Gastroesophageal sphincter (tissue), 4 donors: Measurements from ENCODE around the gene FXYD7. TPM values are rescaled to one million over a fixed set of nuclear protein-coding genes. Genes with fewer than 3 reads are reported as not detected.

Experiments
- ATAC-seq: fragments of 150-250 bp; one replicate; pipeline ENCODE4 v1.9.1; 2016; ENCODE audit warnings: mild to moderate bottlenecking, moderate library complexity
- H3K27ac ChIP-seq, 4 donors: fragments of 200-600 bp; sonication (generic) in 3 of 4; 1 replicate in 3 of 4; 2 replicates in 1 of 4; pipeline ENCODE4 v1.5.1; 2016 to 2019
- H3K27me3 ChIP-seq: fragments of 200-600 bp; sonication (generic); one replicate; pipeline ENCODE4 v1.5.1; 2019
- H3K36me3 ChIP-seq, 2 donors: fragments of 200-600 bp; sonication (generic); one replicate each; pipeline ENCODE4 v1.5.1; 2019; ENCODE audit warnings: control low read depth in 1 of 2
- H3K4me1 ChIP-seq, 3 donors: fragments of 200-600 bp; sonication (generic); 1 replicate in 2 of 3; 2 replicates in 1 of 3; pipeline ENCODE4 v1.5.1; 2016 to 2019; ENCODE audit warnings: control low read depth in 2 of 3
- H3K4me3 ChIP-seq, 2 donors: fragments of 200-600 bp; sonication (generic); one replicate each; pipeline ENCODE4 v1.5.1; 2019; ENCODE audit warnings: mild to moderate bottlenecking in 1 of 2, moderate library complexity in 1 of 2
- H3K9me3 ChIP-seq, 3 donors: fragments of 200-600 bp; sonication (generic); one replicate each; pipeline ENCODE4 v1.5.1; 2017 to 2019; ENCODE audit warnings: control low read depth in 2 of 3
- CTCF ChIP-seq, 4 experiments: fragments of 200-600 bp in 2 of 4; fragments of 450-650 bp in 2 of 4; sonication (generic) in 1 of 4; IDR thresholded peaks; one replicate each; pipeline ENCODE4 v1.5.1; 2017 to 2019; ENCODE audit warnings: antibody characterized with exemption in 4 of 4, mild to moderate bottlenecking in 2 of 4, moderate library complexity in 2 of 4
- EP300 ChIP-seq: sonication (generic); formaldehyde crosslinking; IDR thresholded peaks from one replicate; pipeline ENCODE4 v1.6.1; 2017; ENCODE audit warnings: antibody characterized with exemption, mild to moderate bottlenecking
- POLR2A ChIP-seq, 2 donors: fragments of 450-650 bp; IDR thresholded peaks; one replicate each; pipeline ENCODE4 v1.6.1; 2017; ENCODE audit warnings: antibody characterized with exemption in 2 of 2, mild to moderate bottlenecking in 2 of 2, moderate library complexity in 1 of 2
- POLR2AphosphoS5 ChIP-seq: sonication (generic); formaldehyde crosslinking; IDR thresholded peaks from one replicate; pipeline ENCODE4 v1.6.1; 2017; ENCODE audit warnings: antibody characterized with exemption
- WGBS, 2 donors: methylation state at CpG; one replicate each; pipeline ENCODE4 v1.1.5; 2018; ENCODE audit warnings: low coverage in 1 of 2; 5-methylcytosine and 5-hydroxymethylcytosine counted together
- total RNA-seq, 4 donors: library from RNA; depleted of rRNA; stranded (reverse); fragments of >200 nt; gene quantifications; one replicate each; pipeline ENCODE4 v1.1.0, GENCODE V29; 2016

Gene FXYD7
- total RNA-seq, 4 donors from 2014 or later: not detected

GRCh38 chr19:35140207-35140961, 2.7 kb upstream of the FXYD7 start:
- Histone ChIP-seq H3K4me1 (peaks cover 0 to 83% (median 21%) of the 10 kb centered on the region in 3 donors), H3K27me3 (peaks cover 44% of the 10 kb centered on the region), H3K4me3 (peak overlapping the region; percentile 24 to 57), H3K36me3 (peaks cover 0 to 3% of the 10 kb centered on the region in 2 donors), H3K27ac (peak overlapping the region; percentile 49 to 92 (median 91)), H3K9me3 (no peaks in the 10 kb centered on the region)
- no peak for TF ChIP-seq POLR2AphosphoS5
- no peak for TF ChIP-seq POLR2A (IDR thresholded peaks at IDR 0.05)
- TF ChIP-seq CTCF (IDR thresholded peaks at IDR 0.05): no peak
- no peak for TF ChIP-seq EP300
- no peak for ATAC-seq
- 30 to 45% methylated on average over 6 to 11 of the region's 12 CpGs for WGBS, 2 donors

- Histone ChIP-seq H3K4me3 (peak overlapping the region; percentile 24 to 57), H3K27me3 (peaks cover 44% of the 10 kb centered on the region), H3K36me3 (peaks cover 0 to 3% of the 10 kb centered on the region in 2 donors), H3K27ac (peak overlapping the region; percentile 49 to 92 (median 91)), H3K9me3 (no peaks in the 10 kb centered on the region), H3K4me1 (peaks cover 0 to 74% (median 21%) of the 10 kb centered on the region in 3 donors)
- ATAC-seq: peak; percentile 64
- 4 to 5% methylated on average over 5 to 11 of the region's 48 CpGs for whole genome bisulfite sequencing, 2 donors
- TF ChIP-seq EP300 (no peak), POLR2AphosphoS5 (peak; percentile 92), CTCF (IDR thresholded peaks at IDR 0.05) (peak in 3 of 4 experiments; percentile 37 to 72 (median 44)), POLR2A (IDR thresholded peaks at IDR 0.05) (peak; percentile 54 to 72)
Observed at GRCh38 chr19:35140962-35141836, 1.9 kb upstream of the FXYD7 start.

GRCh38 chr19:35141837-35142605, 1.0 kb upstream of the FXYD7 start:
- Histone ChIP-seq H3K9me3 (no peaks in the 10 kb centered on the region), H3K4me1 (peaks cover 0 to 66% (median 21%) of the 10 kb centered on the region in 3 donors), H3K4me3 (peak overlapping the region in 1 of 2 donors; percentile 38), H3K27me3 (peaks cover 44% of the 10 kb centered on the region), H3K27ac (peak overlapping the region in 3 of 4 donors; percentile 31 to 69 (median 40)), H3K36me3 (peaks cover 0 to 3% of the 10 kb centered on the region in 2 donors)
- 23 to 35% methylated on average over 7 of the region's 21 CpGs for WGBS, 2 donors
- TF ChIP-seq CTCF (IDR thresholded peaks at IDR 0.05) (no peak), POLR2A (IDR thresholded peaks at IDR 0.05) (no peak), EP300 (no peak), POLR2AphosphoS5 (no peak)
- ATAC-seq: no peak

GRCh38 chr19:35142606-35143230, 337 bp upstream of the FXYD7 start:
- Histone ChIP-seq H3K9me3 (no peaks in the 10 kb centered on the region), H3K36me3 (peaks cover 0 to 3% of the 10 kb centered on the region in 2 donors), H3K27ac (peak overlapping the region in 2 of 4 donors; percentile 31 to 55), H3K4me3 (peak overlapping the region in 1 of 2 donors; percentile 28), H3K4me1 (peaks cover 0 to 60% (median 21%) of the 10 kb centered on the region in 3 donors), H3K27me3 (peaks cover 44% of the 10 kb centered on the region)
- no peak for ATAC-seq
- 0% methylated on average over 1 of the region's 46 CpGs; no CpG with 5 or more reads in 1 of the 2 donors for WGBS, 2 donors
- TF ChIP-seq CTCF (IDR thresholded peaks at IDR 0.05): peak in 1 of 4 experiments; percentile 78
- TF ChIP-seq POLR2A (IDR thresholded peaks at IDR 0.05): no peak
